ENCODE data around the gene HLCS. TPM values are rescaled to one million over a fixed set of nuclear protein-coding genes. Genes with fewer than 3 reads are reported as not detected.

The HLCS gene
- total RNA-seq, 6 experiments from 2014 or later, result 20.3 to 24.5 (median 22.2) TPM

GRCh38 chr21:36902793-36903192, 63.7 kb downstream of the HLCS start:
- no peak overlapping the region for H3K27ac Mint-ChIP-seq
- peaks cover 17% of the 10 kb centered on the region for H3K4me1 Mint-ChIP-seq (ENCODE audit: low read depth)
- TF ChIP-seq CTCF (IDR thresholded peaks at IDR 0.05), result no peak
- no peak overlapping the region for H3K4me3 Mint-ChIP-seq
- peak; percentile 16 for DNase-seq
- 0 out of 2 replicates have a peak, but pooled peaks cover 5% of the 10 kb centered on the region for H3K36me3 Mint-ChIP-seq (ENCODE audit: low read depth)
- H3K9me3 Mint-ChIP-seq, result no peaks in the 10 kb centered on the region
- peaks cover 5% of the 10 kb centered on the region; the same call in 1 of the 2 replicates for H3K27me3 Mint-ChIP-seq (ENCODE audit: insufficient read depth)

GRCh38 chr21:36902331-36902730, 64.1 kb downstream of the HLCS start:
- no peak for TF ChIP-seq CTCF (IDR thresholded peaks at IDR 0.05)
- Mint-ChIP-seq H3K27me3 (ENCODE audit: insufficient read depth) (peaks cover 3% of the 10 kb centered on the region; the same call in 1 of the 2 replicates), H3K4me1 (ENCODE audit: low read depth) (peaks cover 17% of the 10 kb centered on the region), H3K9me3 (no peaks in the 10 kb centered on the region), H3K27ac (no peak overlapping the region), H3K4me3 (no peak overlapping the region), H3K36me3 (ENCODE audit: low read depth) (peaks cover 5% of the 10 kb centered on the region; the same call in 1 of the 2 replicates)
- no peak for DNase-seq

- Mint-ChIP-seq H3K27me3 (ENCODE audit: insufficient read depth) (peaks cover 3% of the 10 kb centered on the region; the same call in 1 of the 2 replicates), H3K4me3 (no peak overlapping the region), H3K36me3 (ENCODE audit: low read depth) (peaks cover 7% of the 10 kb centered on the region), H3K4me1 (ENCODE audit: low read depth) (peaks cover 17% of the 10 kb centered on the region), H3K9me3 (no peaks in the 10 kb centered on the region), H3K27ac (no peak overlapping the region)
- no peak for TF ChIP-seq CTCF (IDR thresholded peaks at IDR 0.05)
- no peak for DNase-seq
These were observed 64.9 kb downstream of the HLCS start for GRCh38 chr21:36901575-36901974.

GRCh38 chr21:36893581-36893980, 72.9 kb downstream of the HLCS start:
- Mint-ChIP-seq H3K4me1 (ENCODE audit: low read depth) (peaks cover 15% of the 10 kb centered on the region), H3K27me3 (ENCODE audit: insufficient read depth) (no peaks in the 10 kb centered on the region), H3K36me3 (ENCODE audit: low read depth) (peaks cover 49% of the 10 kb centered on the region), H3K9me3 (0 out of 2 replicates have a peak, but pooled peaks cover 4% of the 10 kb centered on the region), H3K27ac (no peak overlapping the region), H3K4me3 (no peak overlapping the region)
- no peak for DNase-seq
- TF ChIP-seq CTCF (IDR thresholded peaks at IDR 0.05), result no peak

- DNase-seq, result no peak
- Mint-ChIP-seq H3K4me3 (no peak overlapping the region), H3K9me3 (0 out of 2 replicates have a peak, but pooled peaks cover 4% of the 10 kb centered on the region), H3K36me3 (ENCODE audit: low read depth) (peaks cover 52% of the 10 kb centered on the region), H3K4me1 (ENCODE audit: low read depth) (peaks cover 15% of the 10 kb centered on the region), H3K27ac (no peak overlapping the region), H3K27me3 (ENCODE audit: insufficient read depth) (no peaks in the 10 kb centered on the region)
- no peak for TF ChIP-seq CTCF (IDR thresholded peaks at IDR 0.05)
These were observed 74.3 kb downstream of the HLCS start for GRCh38 chr21:36892201-36892600.

GRCh38 chr21:36891692-36892091, 74.8 kb downstream of the HLCS start:
- Mint-ChIP-seq H3K4me1 (ENCODE audit: low read depth) (peaks cover 15% of the 10 kb centered on the region), H3K9me3 (0 out of 2 replicates have a peak, but pooled peaks cover 4% of the 10 kb centered on the region), H3K27me3 (ENCODE audit: insufficient read depth) (no peaks in the 10 kb centered on the region), H3K36me3 (ENCODE audit: low read depth) (peaks cover 50% of the 10 kb centered on the region), H3K4me3 (no peak overlapping the region), H3K27ac (no peak overlapping the region)
- no peak for DNase-seq
- TF ChIP-seq CTCF (IDR thresholded peaks at IDR 0.05), result no peak

Data from HFFc6 (cell line).